Transverse colon (tissue), 4 donors: ENCODE results near the gene CTBP1. TPM values are rescaled to one million over a fixed set of nuclear protein-coding genes. Genes with fewer than 3 reads are reported as not detected.

ENCODE experiments used
- DNase-seq: peaks from one replicate; pipeline ENCODE4 v3.0.0-alpha.2; 2019
- H3K27ac ChIP-seq, 4 donors: fragments of 200-600 bp; sonication (generic); 2 replicates each; pipeline ENCODE4 v1.5.1; 2016 to 2018; ENCODE audit warnings: inconsistent platforms in 4 of 4
- H3K27me3 ChIP-seq: fragments of 200-600 bp; sonication (generic); 2 replicates; pipeline ENCODE4 v1.5.1; 2017; ENCODE audit warnings: inconsistent platforms
- H3K36me3 ChIP-seq, 4 donors: fragments of 200-600 bp; sonication (generic); 2 replicates each; pipeline ENCODE4 v1.5.1; 2017 to 2019; ENCODE audit warnings: inconsistent platforms in 4 of 4
- H3K4me1 ChIP-seq, 4 donors: fragments of 200-600 bp; sonication (generic); 2 replicates each; pipeline ENCODE4 v1.5.1; 2017 to 2020; ENCODE audit warnings: inconsistent platforms in 4 of 4
- H3K4me3 ChIP-seq, 4 donors: fragments of 200-600 bp; sonication (generic); 1 replicate in 1 of 4; 2 replicates in 3 of 4; pipeline versions ENCODE4 v1.5.1 to v1.6.1; 2017 to 2019; ENCODE audit warnings: inconsistent platforms in 4 of 4
- H3K9me3 ChIP-seq, 2 donors: fragments of 200-600 bp; sonication (generic); 2 replicates each; pipeline ENCODE4 v1.5.1; 2017 to 2019; ENCODE audit warnings: inconsistent platforms in 2 of 2
- EP300 ChIP-seq: sonication (generic); formaldehyde crosslinking; IDR thresholded peaks from one replicate; pipeline ENCODE4 v1.6.1; 2017; ENCODE audit warnings: antibody characterized with exemption, low read depth
- POLR2A ChIP-seq: fragments of 450-650 bp; IDR thresholded peaks from one replicate; pipeline ENCODE4 v1.6.1; 2016; ENCODE audit warnings: antibody characterized with exemption, mild to moderate bottlenecking, moderate library complexity
- POLR2AphosphoS5 ChIP-seq, 3 donors: sonication (generic); formaldehyde crosslinking; IDR thresholded peaks; one replicate each; pipeline ENCODE4 v1.6.1; 2016; ENCODE audit warnings: antibody characterized with exemption in 3 of 3
- WGBS, 2 donors: methylation state at CpG; one replicate each; pipeline ENCODE4 v1.1.5; 2018; ENCODE audit warnings: low coverage in 1 of 2; 5-methylcytosine and 5-hydroxymethylcytosine counted together
- in situ Hi-C, 4 donors: fragments of 200-750 bp; cut with MboI; loops; one replicate each; pipeline versions ENCODE4 v1.15.0 to v1.15.1; 2017; ENCODE audit warnings: low sequenced_read_pairs in 3 of 4, low pct_ligation_motif_present in 1 of 4, low pct_unique_long_range_greater_than_20kb in 1 of 4
- intact Hi-C: fragments of 100-400 bp; cut with DNase I; formaldehyde crosslinking; loops from one replicate; pipeline ENCODE4 v1.15.1; 2023; ENCODE audit warnings: low total_unique reads
- total RNA-seq, 4 donors: library from RNA; depleted of rRNA; stranded (reverse); fragments of >200 nt; gene quantifications; one replicate each; pipeline ENCODE4 v1.1.0, GENCODE V29; 2016
- TF ChIP-seq, protein P1 (sequence below), 5 experiments: fragments of 200-600 bp in 3 of 5; fragments of 450-650 bp in 2 of 5; sonication (generic) in 3 of 5; IDR thresholded peaks; 1 replicate in 2 of 5; 2 replicates in 3 of 5; pipeline ENCODE4 v1.5.1; 2016 to 2017; ENCODE audit warnings: antibody characterized with exemption in 5 of 5, inconsistent platforms in 3 of 5, mild to moderate bottlenecking in 2 of 5, moderate library complexity in 1 of 5

CTBP1 gene
- total RNA-seq, 4 donors from 2014 or later: 183 to 457 (median 243) TPM

DNA sequence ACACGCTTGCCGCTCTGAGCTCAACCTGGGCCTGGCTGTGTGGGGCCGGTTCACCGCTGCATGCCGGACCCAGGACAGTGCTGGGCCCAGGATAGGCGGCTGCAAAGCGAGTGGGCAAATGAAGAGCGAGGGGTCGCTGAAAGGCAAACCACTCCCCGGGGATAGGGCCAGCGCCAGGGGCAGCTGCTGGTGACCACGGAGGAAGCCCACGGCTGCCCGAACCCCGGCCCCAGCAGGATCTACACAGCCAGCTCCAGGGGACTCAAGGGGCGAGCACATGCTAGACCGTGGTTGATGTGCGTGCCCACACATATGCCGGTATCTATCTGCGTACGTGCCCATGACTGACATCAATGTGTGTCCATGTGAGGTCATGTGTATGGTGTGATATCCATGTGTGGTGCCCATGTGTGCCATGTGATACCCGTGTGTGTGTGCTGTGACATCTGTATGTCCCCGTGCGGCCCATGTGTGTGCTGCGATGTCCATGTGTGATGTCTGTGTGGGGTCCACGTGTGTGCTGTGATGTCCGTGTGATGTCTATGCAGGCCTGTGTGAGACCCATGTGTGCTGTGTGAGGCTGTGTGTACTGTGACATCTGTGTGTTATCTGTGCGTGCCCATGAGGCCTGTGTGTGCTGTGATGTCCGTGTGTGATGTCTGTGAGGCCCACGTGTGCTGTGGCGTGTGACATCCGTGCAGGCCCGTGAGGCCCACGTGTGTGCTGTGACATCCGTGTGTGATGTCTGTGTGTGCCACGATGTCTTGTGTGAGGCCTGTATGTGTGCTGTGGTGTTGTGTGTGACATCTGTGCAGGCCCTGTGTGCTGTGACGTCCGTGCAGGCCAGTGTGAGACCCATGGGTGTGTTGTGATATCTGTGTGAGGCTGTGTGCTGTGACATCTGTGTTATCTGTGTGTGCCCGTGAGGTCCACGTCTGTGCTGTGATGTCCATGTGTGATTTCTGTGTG is 24.8 kb downstream of the CTBP1 start:
- H3K4me3 ChIP-seq: no peak overlapping the region
- TF ChIP-seq POLR2A: no peak
- H3K36me3 ChIP-seq: peaks cover 0 to 28% (median 8%) of the 10 kb centered on the region in 4 donors
- in situ Hi-C loops: no loop called here
- no peaks in the 10 kb centered on the region for H3K9me3 ChIP-seq
- no peak for DNase-seq
- intact Hi-C loops: no loop called here
- H3K4me1 ChIP-seq: no peaks in the 10 kb centered on the region
- no peak overlapping the region for H3K27ac ChIP-seq
- WGBS, 2 donors: 92% methylated on average over 39 of the region's 40 CpGs; no CpG with 5 or more reads in 1 of the 2 donors
- no peaks in the 10 kb centered on the region for H3K27me3 ChIP-seq

DNA sequence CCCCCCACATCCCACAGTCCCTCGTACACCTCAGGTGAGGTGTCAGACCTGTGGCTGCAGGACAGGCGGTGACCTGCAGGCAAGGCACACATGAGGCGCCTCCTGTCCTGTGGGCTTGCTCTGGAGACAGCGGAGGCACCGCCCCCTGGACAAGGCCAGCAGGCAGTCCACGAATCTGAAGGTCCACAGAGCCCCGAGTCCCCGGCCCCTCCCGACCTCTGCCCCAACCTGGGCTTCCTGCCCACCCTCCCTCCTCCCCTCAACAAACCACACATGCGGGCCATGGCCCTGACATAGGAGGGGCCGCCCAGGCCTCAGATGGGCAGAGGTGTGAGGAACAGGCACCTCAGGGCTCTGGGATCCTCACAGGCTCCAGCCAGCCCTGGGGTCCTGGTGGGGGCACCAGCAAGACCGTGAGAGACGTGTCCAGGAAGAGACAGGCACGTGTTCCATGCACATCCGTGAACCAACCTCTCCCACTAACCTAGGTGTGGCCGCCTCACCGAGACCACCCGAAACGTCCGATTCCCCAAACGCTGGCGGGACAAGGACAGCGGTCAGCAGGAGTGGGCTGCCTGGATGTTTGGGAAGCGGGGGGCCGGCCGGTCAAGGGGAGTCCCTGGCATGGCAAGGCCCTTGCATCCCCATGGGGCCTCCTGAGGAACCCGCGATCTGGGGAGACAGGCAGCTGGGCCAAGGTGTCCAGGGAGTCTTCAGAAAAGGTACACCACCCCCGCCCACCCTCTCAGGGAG is 25.8 kb downstream of the CTBP1 start:
- peaks cover 0 to 31% (median 8%) of the 10 kb centered on the region in 4 donors for H3K36me3 ChIP-seq
- H3K27me3 ChIP-seq: no peaks in the 10 kb centered on the region
- no peaks in the 10 kb centered on the region for H3K4me1 ChIP-seq
- in situ Hi-C loops (no loop called here), intact Hi-C loops (no loop called here)
- no peak overlapping the region for H3K4me3 ChIP-seq
- no peaks in the 10 kb centered on the region for H3K9me3 ChIP-seq
- no peak for DNase-seq
- TF ChIP-seq EP300 (no peak), POLR2AphosphoS5 (IDR thresholded peaks at IDR 0.05) (no peak), POLR2A (no peak)
- TF ChIP-seq, protein P1, sequence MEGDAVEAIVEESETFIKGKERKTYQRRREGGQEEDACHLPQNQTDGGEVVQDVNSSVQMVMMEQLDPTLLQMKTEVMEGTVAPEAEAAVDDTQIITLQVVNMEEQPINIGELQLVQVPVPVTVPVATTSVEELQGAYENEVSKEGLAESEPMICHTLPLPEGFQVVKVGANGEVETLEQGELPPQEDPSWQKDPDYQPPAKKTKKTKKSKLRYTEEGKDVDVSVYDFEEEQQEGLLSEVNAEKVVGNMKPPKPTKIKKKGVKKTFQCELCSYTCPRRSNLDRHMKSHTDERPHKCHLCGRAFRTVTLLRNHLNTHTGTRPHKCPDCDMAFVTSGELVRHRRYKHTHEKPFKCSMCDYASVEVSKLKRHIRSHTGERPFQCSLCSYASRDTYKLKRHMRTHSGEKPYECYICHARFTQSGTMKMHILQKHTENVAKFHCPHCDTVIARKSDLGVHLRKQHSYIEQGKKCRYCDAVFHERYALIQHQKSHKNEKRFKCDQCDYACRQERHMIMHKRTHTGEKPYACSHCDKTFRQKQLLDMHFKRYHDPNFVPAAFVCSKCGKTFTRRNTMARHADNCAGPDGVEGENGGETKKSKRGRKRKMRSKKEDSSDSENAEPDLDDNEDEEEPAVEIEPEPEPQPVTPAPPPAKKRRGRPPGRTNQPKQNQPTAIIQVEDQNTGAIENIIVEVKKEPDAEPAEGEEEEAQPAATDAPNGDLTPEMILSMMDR (IDR thresholded peaks at IDR 0.05): no peak
- WGBS, 2 donors: 95 to 100% methylated on average over 4 to 25 of the region's 29 CpGs
- H3K27ac ChIP-seq: no peak overlapping the region

DNA sequence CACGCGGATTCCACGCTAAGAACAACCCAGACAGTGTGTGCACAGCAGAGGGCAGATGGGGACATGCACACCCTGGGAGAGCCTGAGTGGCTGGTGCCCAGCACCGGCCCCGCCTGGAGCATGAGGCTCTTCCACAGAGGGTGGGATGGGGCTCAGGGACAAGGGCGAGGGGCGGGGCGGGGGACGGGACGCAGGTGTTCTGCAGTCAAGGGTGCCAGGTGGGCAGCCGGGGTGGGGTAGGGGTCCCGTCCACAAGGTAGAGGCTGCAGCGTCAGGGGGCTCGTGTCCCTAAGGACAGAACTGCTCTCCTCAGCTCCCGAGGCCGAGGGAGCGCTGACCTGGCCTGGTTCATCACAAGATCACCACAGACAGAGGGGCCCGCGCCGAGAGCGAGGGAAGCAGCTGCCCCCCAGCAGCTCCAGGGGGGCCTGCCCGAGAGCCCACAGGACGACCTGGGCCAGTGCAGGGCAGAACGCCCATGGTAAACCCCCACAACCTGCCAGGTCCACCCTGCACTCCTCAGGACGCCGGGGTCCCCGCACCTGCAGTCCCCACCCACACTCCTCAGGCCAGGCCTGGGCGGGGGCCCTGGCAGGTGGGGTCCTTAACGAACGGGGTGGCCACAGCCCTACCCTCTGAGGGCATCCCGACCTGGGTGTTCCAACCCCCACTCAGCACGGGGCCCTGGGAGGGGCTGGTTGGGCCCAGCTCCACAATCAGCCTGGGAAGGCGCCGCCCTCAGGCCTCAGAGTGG is 26.7 kb downstream of the CTBP1 start:
- DNase-seq: no peak
- H3K9me3 ChIP-seq: no peaks in the 10 kb centered on the region
- peaks cover 0 to 26% (median 8%) of the 10 kb centered on the region in 4 donors for H3K36me3 ChIP-seq
- in situ Hi-C loops (no loop called here), intact Hi-C loops (no loop called here)
- H3K27me3 ChIP-seq: no peaks in the 10 kb centered on the region
- no peak for TF ChIP-seq POLR2AphosphoS5 (IDR thresholded peaks at IDR 0.05)
- no peak for TF ChIP-seq EP300
- no peak for TF ChIP-seq POLR2A
- TF ChIP-seq, protein P1 (IDR thresholded peaks at IDR 0.05): no peak
- WGBS, 2 donors: 95% methylated on average over 26 of the region's 34 CpGs; no CpG with 5 or more reads in 1 of the 2 donors
- H3K4me1 ChIP-seq: peaks cover 0 to 2% (median 1%) of the 10 kb centered on the region in 4 donors
- no peak overlapping the region for H3K4me3 ChIP-seq
- H3K27ac ChIP-seq: no peak overlapping the region

DNA sequence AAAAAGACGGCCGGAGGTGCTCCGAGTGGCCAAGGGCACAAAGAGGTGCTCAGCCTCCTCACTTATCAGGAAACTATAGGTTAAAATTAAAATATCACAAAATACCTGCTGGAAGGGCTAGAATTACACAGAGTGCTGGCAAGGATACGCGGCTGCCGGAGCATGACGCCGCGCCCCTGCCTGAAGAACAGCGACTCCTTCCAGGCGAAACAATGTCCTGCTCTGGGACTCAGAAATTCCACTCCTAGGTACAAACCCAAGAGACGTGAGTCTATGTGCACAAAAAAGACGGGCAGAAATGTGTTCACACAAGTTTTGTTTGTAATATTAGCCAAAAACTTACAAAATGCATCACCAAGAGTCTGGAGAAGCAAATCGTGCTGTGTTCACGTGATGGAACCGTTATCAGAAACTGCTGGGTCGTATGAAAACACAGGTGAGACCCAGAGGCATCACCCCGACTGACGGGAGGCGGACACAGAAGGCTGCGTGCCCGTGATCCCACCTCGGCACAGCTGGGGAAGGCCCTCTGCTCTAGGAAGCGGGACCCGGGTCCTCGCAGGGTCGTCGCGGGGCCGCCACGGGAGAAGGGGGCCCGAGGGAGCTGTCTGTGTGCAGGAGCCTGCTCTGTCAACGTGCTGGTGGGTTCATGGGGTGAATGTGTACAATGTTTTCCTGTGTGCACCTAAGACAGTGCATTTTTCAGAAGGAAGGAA is 27.6 kb downstream of the CTBP1 start:
- Histone ChIP-seq H3K4me1 (peaks cover 0 to 9% (median 5%) of the 10 kb centered on the region in 4 donors), H3K4me3 (no peak overlapping the region), H3K27me3 (no peaks in the 10 kb centered on the region), H3K27ac (no peak overlapping the region), H3K9me3 (no peaks in the 10 kb centered on the region), H3K36me3 (peaks cover 0 to 26% (median 6%) of the 10 kb centered on the region in 4 donors)
- 88 to 93% methylated on average over 11 to 33 of the region's 33 CpGs for WGBS, 2 donors
- TF ChIP-seq EP300 (no peak), POLR2AphosphoS5 (IDR thresholded peaks at IDR 0.05) (no peak), POLR2A (no peak)
- TF ChIP-seq, protein P1 (IDR thresholded peaks at IDR 0.05): no peak
- no peak for DNase-seq
- intact Hi-C loops (no loop called here), in situ Hi-C loops (no loop called here)
